Stimulated activated naive CD8-positive, alpha-beta T cell treated with anti-CD3 and anti-CD28 coated beads, Interleukin-15, Interleukin-2, amounts not matched to agents 100 U/mL and 50 U/mL, for 24 hours (primary cell): ENCODE measurements around the gene CDK5R1.

ENCODE experiments used
- ATAC-seq: fragments of 150-1000 bp; cut with Tn5 transposase; one replicate; pipeline ENCODE4 v1.10.0; 2021
- DNase-seq: peaks from one replicate; pipeline ENCODE4 v3.0.0; 2021

The CDK5R1 gene

DNA sequence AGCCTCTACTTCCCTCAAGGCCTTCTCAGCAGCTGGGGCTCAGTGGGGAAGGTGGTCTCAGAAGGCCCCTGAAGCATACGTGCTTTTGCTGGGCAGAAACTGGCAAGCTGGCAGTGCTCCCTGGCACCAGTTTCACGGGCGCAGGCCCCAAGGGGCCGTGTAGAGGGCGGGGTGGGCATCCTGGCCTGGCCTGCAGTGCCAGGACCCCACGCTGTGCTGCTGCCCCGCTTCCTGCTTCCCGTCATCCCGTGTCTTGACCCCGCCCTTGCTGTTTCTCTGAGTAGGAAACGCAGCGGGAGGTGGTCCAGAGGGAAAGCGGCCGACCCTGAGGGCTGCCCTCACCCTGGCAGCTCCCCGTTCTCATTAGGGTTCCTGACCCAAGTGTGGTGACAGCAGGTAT, 6.8 kb downstream of the CDK5R1 start:
- DNase-seq (no peak), ATAC-seq (no peak)

GRCh38 chr17:32493976-32494513, 7.3 kb downstream of the CDK5R1 start:
- no peak for DNase-seq
- no peak for ATAC-seq

GRCh38 chr17:32494621-32495358, 8.0 kb downstream of the CDK5R1 start:
- ATAC-seq (no peak), DNase-seq (no peak)

GRCh38 chr17:32495359-32496231, 8.8 kb downstream of the CDK5R1 start:
- DNase-seq = no peak

GRCh38 chr17:32496395-32497073, 9.7 kb downstream of the CDK5R1 start:
- ATAC-seq (no peak), DNase-seq (no peak)

More at GRCh38 chr17:32495359-32496231, 8.8 kb downstream of the CDK5R1 start:
- no peak for ATAC-seq

DNA sequence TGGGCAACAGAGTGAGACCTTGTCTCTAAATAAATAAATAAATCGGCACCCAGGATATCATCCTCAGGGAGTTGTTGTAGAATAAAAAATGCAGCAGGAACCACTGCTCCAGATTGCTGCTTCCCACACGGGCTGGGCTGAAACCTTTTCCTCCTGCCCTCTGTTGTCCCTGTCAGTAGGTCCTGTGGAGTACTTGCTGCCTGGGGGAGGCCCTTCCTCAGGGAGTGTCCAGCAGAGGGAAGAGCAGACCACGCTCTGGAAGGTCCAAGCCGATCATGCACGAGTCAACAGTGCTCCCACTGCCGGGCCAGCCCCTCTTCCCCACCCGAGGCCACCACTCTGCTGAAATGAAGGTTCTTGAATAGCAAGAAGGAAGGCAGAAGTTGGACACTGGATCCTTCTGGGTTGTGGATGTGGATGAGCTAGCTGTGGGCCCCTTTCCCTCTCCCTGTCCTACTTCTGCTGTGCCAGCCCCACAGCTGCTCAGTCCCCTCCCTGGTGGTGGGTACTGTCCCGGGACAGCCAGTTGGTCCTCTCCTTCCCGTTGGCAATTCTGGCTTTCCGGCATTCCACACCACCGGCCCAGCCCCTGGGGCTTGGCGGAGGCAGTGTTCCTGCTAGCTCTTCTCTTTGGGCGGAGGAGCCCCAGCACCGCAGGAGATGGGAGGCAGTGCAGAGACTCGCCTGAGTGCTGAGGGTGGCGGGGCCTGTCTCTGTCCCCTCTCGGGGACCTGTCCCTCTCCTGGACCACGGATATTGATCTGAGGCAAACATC, 10.8 kb downstream of the CDK5R1 start:
- ATAC-seq (no peak), DNase-seq (no peak)

DNA sequence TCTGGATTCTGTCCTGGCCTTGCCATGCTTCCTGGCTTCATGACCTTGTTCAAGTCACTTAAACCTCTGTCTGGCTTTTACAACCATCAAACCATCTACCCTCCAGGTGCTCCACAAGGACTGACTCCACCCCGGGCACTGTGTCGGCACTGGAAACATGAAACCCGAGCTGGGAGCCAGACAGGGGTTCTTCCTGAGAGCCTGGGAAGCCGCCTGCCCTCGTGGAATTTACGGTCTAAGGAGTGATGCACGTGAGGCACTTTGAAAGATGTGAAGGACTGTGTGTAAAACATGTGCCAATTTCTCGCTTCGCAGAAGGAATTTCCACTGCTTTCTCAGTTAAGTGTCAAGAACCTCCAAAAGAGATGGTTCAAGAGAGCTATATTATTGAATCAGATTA, 11.6 kb downstream of the CDK5R1 start:
- ATAC-seq (no peak), DNase-seq (no peak)

- DNase-seq = no peak
- ATAC-seq = no peak
Measured at GRCh38 chr17:32502013-32502412, 15.2 kb downstream of the CDK5R1 start.

GRCh38 chr17:32502710-32503109, 15.9 kb downstream of the CDK5R1 start:
- no peak for DNase-seq

DNA sequence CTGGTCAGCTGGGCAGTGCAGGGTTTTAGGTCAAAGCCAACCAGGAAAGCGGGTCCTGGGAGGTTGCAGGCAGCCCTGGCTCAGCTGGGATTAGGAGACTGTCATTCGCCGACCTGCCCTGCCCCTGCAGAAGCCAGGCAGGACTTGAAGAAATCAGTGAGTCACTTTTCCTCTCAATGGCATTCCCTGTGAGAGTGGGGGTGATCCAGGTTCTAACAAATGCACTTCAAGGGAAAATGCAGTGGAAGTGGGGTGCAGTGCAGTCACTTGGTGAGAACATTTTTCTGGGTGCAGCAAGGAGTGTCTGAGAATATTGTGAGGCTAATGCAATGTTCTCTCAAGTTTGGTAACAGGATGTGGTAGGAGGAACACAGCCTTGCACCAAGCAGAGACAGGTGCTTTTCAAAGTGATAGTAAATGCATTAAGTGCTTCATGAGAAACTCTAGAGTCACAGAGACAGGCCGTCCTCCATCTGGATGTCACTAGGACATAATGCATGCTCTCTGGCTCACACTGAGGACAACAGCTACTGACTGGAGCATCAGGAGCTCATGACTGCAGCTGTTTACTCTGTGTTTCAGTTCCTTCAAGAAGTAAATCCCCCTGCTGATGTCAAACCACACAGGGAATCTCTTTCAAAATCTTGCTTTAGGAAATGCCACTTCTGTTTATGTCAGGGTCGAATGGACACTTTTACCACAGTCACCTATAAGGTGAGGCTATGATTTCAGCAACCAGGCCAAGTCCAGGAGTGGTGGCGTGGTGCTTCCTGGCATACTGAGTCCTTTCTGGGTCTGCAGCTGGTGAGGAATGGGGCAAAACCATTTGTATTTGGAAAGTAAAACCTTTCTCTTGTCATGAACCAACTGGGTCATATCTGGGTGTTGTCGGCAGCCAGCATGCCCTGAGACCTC, 16.7 kb downstream of the CDK5R1 start:
- DNase-seq (no peak), ATAC-seq (peak; percentile 86)

More at GRCh38 chr17:32502710-32503109, 15.9 kb downstream of the CDK5R1 start:
- ATAC-seq = no peak

GRCh38 chr17:32504166-32504990, 17.6 kb downstream of the CDK5R1 start:
- no peak for ATAC-seq
- no peak for DNase-seq

DNA sequence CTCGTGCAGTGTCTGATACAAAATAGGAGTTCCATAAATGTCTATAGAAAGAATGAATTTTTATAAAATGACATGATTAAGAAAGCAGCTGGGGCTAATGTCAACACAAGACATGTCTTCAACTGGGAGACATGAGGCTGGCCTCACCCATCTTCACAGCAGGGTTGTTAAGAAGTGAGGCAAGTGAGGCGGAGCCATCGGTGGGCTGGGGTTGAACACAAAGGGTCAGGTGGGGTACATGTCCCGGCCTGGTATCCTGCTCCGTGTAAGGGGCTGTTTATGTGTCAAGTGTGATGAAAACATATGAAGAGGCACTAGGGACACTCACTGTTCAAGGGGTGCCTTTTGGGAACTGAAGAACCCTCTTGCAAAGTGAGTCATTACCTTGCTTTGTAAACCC, 22.1 kb downstream of the CDK5R1 start:
- ATAC-seq (no peak), DNase-seq (no peak)

- no peak for ATAC-seq
- no peak for DNase-seq
Measured at GRCh38 chr17:32510466-32510865, 23.7 kb downstream of the CDK5R1 start.

- no peak for DNase-seq
- ATAC-seq = no peak
Measured at GRCh38 chr17:32512328-32512727, 25.5 kb downstream of the CDK5R1 start.

DNA sequence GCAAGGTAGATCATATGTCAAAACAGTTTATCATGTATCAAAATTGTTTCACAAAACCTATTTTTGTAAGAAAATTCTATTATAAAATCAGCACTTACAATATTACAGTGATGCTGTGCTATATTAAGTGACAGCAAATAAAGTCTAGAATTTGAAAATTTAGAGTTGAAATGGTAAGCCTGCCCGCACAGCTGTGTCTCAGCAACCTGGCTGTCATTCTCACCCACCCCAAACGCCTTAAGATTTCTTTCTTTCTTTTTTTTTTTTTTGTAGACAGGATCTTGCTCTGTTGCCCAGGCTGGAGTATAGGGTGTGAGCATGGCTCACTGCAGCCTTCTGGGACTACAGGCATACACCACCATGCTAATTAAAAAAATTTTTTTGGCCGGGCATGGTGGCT, 26.8 kb downstream of the CDK5R1 start:
- ATAC-seq (no peak), DNase-seq (no peak)

- no peak for ATAC-seq
- no peak for DNase-seq
Measured at GRCh38 chr17:32514606-32515005, 27.8 kb downstream of the CDK5R1 start.

DNA sequence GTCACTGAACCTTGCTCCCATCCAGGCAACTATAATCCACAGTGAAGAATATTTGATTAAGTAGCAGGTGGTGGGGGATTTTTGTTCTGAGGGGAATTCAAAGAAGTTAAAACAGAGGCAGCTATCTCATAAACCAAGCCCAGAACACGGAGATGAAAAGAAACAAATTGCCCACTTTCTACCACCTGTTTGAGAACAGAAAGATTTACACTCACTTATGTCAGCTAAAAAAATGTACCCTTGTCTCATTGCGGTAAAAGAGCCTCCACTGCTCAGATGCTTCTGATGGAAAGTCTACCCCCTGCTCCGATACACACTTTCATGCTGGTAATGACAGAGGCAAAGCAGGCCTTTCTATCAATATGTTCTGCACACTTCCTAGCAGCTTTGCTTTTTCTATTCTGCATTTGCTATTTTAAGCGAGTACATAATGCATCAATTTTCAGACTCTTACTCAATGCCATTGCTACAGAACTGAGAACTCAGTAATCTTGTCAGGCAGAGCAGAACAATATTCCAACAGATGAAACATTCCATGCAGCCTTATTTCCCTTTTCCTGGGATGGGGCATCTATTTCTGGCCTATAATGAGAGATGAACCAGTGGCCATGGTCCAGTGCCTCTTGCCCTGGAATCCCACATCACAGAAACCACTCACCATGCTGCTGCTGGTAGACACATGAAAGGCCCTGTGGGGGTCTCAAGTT, 29.0 kb downstream of the CDK5R1 start:
- DNase-seq (no peak), ATAC-seq (peak; percentile 8)

DNA sequence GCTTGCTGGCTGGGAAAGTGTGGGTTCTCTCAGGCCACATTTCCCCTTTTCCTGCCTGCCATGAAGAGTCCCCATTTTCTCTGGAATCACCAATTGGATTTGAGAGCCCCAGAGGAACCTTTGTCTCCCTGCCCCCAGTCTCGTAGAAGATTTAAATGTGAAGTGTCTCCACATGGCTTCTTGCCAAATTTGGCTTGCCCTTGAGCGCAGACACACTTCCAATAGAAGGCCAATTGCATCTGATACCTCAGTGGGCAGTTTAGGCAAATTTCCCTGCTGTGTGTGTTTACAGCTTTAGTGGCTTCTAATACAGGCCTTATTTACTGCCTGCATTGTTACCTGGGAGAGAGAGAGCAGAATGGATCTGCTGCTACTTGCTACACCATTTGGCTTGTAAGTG, 29.7 kb downstream of the CDK5R1 start:
- ATAC-seq (no peak), DNase-seq (no peak)
